ENCODE results near the gene TMC5. TPM values are rescaled to one million over a fixed set of nuclear protein-coding genes. Genes with fewer than 3 reads are reported as not detected.

The TMC5 gene
- total and polyA plus RNA-seq, 2 experiments from 2014 or later: 2.3 to 4.8 TPM

GRCh38 chr16:19392352-19392751 is 25.3 kb upstream of the TMC5 start:
- Mint-ChIP-seq H3K27ac (no peak overlapping the region), H3K4me3 (no peak overlapping the region), H3K36me3 (ENCODE audit: low read depth) (no peaks in the 10 kb centered on the region), H3K4me1 (peaks cover 13% of the 10 kb centered on the region), H3K9me3 (peaks cover 12% of the 10 kb centered on the region), H3K27me3 (ENCODE audit: insufficient read depth, low read depth, poor library complexity) (peaks cover 6% of the 10 kb centered on the region)
- Histone ChIP-seq H3K27me3 (ENCODE audit: insufficient read depth) (no peaks in the 10 kb centered on the region), H3K36me3 (ENCODE audit: insufficient read depth) (no peaks in the 10 kb centered on the region), H3K27ac (ENCODE audit: low read depth) (no peak overlapping the region), H3F3A (replicated peaks; ENCODE audit: low read depth) (no peaks in the 10 kb centered on the region), H3K4me2 (no peak overlapping the region), H2AFZ (no peak overlapping the region), H3K9me2 (ENCODE audit: insufficient read depth) (no peaks in the 10 kb centered on the region), H4K20me1 (replicated peaks; ENCODE audit: insufficient read depth) (no peaks in the 10 kb centered on the region), H3K4me3 (no peak overlapping the region), H3K79me2 (replicated peaks; ENCODE audit: insufficient read depth) (no peaks in the 10 kb centered on the region), H3K4me1 (ENCODE audit: insufficient read depth) (no peaks in the 10 kb centered on the region)
- no peak for TF ChIP-seq REST (IDR thresholded peaks at IDR 0.05; ENCODE audit: unreplicated experiment)
- no peak for TF ChIP-seq ZNF462 (CRISPR knock-in tag; IDR thresholded peaks at IDR 0.05)
- no peak for TF ChIP-seq EZH2 (IDR thresholded peaks at IDR 0.05; ENCODE audit: low read depth, unreplicated experiment)
- no peak for TF ChIP-seq NANOG (IDR thresholded peaks at IDR 0.05; ENCODE audit: borderline replicate concordance)
- no peak for TF ChIP-seq ZNF331 (CRISPR knock-in tag; IDR thresholded peaks at IDR 0.05; ENCODE audit: low read depth)
- TF ChIP-seq ETS1 (IDR thresholded peaks at IDR 0.05): no peak
- no peak for TF ChIP-seq ZNF114 (CRISPR knock-in tag; IDR thresholded peaks at IDR 0.05)
- ATAC-seq (no peak), DNase-seq (ENCODE audit: low spot score) (no peak)
